Nephron progenitor cell (in vitro differentiated cells): ENCODE measurements around the gene FCRL5.

Source experiments
- DNase-seq: peaks from one replicate; pipeline ENCODE4 v3.0.0; 2021
- H3K27ac Mint-ChIP-seq: 2 replicates; pipeline ENCODE4 v1.8.0; 2021; ENCODE audit warnings: mild to moderate bottlenecking, moderate library complexity, mixed read lengths
- H3K27me3 Mint-ChIP-seq: 2 replicates; pipeline ENCODE4 v1.8.0; 2021; ENCODE audit warnings: mild to moderate bottlenecking, low read depth, mixed read lengths; ENCODE audit not compliant: poor library complexity
- H3K36me3 Mint-ChIP-seq: 2 replicates; pipeline ENCODE4 v1.8.0; 2021; ENCODE audit warnings: low read depth, mixed read lengths
- H3K4me1 Mint-ChIP-seq: 2 replicates; pipeline ENCODE4 v1.8.0; 2021; ENCODE audit warnings: mixed read lengths
- H3K4me3 Mint-ChIP-seq: 2 replicates; pipeline ENCODE4 v1.8.0; 2021; ENCODE audit warnings: mild to moderate bottlenecking, moderate library complexity, mixed read lengths
- H3K9me3 Mint-ChIP-seq: 2 replicates; pipeline ENCODE4 v1.8.0; 2021; ENCODE audit warnings: mild to moderate bottlenecking, moderate library complexity, mixed read lengths
- TF ChIP-seq, protein P1 (sequence below): fragments of 200-600 bp; sonication (generic); IDR thresholded peaks from 2 replicates; pipeline ENCODE4 v1.5.0; 2021; ENCODE audit warnings: antibody characterized with exemption

The FCRL5 gene

GRCh38 chr1:157466011-157466410 is 86.3 kb downstream of the FCRL5 start:
- Mint-ChIP-seq H3K36me3 (no peaks in the 10 kb centered on the region), H3K4me1 (peaks cover 8% of the 10 kb centered on the region), H3K9me3 (no peaks in the 10 kb centered on the region), H3K27me3 (peaks cover 9% of the 10 kb centered on the region), H3K4me3 (no peak overlapping the region), H3K27ac (no peak overlapping the region)
- TF ChIP-seq, protein P1, sequence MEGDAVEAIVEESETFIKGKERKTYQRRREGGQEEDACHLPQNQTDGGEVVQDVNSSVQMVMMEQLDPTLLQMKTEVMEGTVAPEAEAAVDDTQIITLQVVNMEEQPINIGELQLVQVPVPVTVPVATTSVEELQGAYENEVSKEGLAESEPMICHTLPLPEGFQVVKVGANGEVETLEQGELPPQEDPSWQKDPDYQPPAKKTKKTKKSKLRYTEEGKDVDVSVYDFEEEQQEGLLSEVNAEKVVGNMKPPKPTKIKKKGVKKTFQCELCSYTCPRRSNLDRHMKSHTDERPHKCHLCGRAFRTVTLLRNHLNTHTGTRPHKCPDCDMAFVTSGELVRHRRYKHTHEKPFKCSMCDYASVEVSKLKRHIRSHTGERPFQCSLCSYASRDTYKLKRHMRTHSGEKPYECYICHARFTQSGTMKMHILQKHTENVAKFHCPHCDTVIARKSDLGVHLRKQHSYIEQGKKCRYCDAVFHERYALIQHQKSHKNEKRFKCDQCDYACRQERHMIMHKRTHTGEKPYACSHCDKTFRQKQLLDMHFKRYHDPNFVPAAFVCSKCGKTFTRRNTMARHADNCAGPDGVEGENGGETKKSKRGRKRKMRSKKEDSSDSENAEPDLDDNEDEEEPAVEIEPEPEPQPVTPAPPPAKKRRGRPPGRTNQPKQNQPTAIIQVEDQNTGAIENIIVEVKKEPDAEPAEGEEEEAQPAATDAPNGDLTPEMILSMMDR = no peak
- DNase-seq = no peak
